SK-N-SH treated with all-trans-retinoic acid at 6 μM for 48 hours (cell line): ENCODE measurements around the gene C7orf33.

Experiments used
- BACH2 ChIP-seq: fragments of 250-450 bp; sonication (Bioruptor Pico); IDR thresholded peaks from 2 replicates; pipeline ENCODE4 v1.9.0; 2021; ENCODE audit warnings: mild to moderate bottlenecking, borderline replicate concordance
- CSDC2 ChIP-seq: fragments of 250-450 bp; sonication (Bioruptor Pico); IDR thresholded peaks from 2 replicates; pipeline ENCODE4 v1.5.0; 2020; ENCODE audit warnings: mild to moderate bottlenecking, moderate library complexity
- ESRRG ChIP-seq: fragments of 250-450 bp; sonication (Bioruptor Pico); IDR thresholded peaks from 2 replicates; pipeline ENCODE4 v1.6.1; 2021; ENCODE audit warnings: mild to moderate bottlenecking
- OSR1 ChIP-seq: fragments of 250-450 bp; sonication (Bioruptor Pico); IDR thresholded peaks from 2 replicates; pipeline ENCODE4 v1.8.0; 2022; ENCODE audit warnings: moderate library complexity, mild to moderate bottlenecking, inconsistent platforms
- PATZ1 ChIP-seq: fragments of 250-450 bp; sonication (Bioruptor Pico); IDR thresholded peaks from 2 replicates; pipeline ENCODE4 v1.8.0; 2020; ENCODE audit warnings: mild to moderate bottlenecking, moderate library complexity, borderline replicate concordance
- POU6F1 ChIP-seq: fragments of 250-450 bp; sonication (Bioruptor Pico); IDR thresholded peaks from 2 replicates; pipeline ENCODE4 v1.8.0; 2021; ENCODE audit warnings: low read depth, mild to moderate bottlenecking, moderate library complexity, borderline replicate concordance
- PPARA ChIP-seq: fragments of 250-450 bp; sonication (Bioruptor Pico); IDR thresholded peaks from 2 replicates; pipeline ENCODE4 v1.5.0; 2020; ENCODE audit warnings: mild to moderate bottlenecking, borderline replicate concordance
- RARB ChIP-seq: fragments of 250-450 bp; sonication (Bioruptor Pico); IDR thresholded peaks from 2 replicates; pipeline ENCODE4 v1.8.0; 2021; ENCODE audit warnings: mild to moderate bottlenecking, moderate library complexity
- TCF4 ChIP-seq: fragments of 250-450 bp; sonication (Bioruptor Pico); IDR thresholded peaks from 2 replicates; pipeline ENCODE4 v1.8.0; 2021; ENCODE audit warnings: mild to moderate bottlenecking, moderate library complexity, borderline replicate concordance
- ZFP3 ChIP-seq: fragments of 250-450 bp; sonication (Bioruptor Pico); IDR thresholded peaks from 2 replicates; pipeline ENCODE4 v1.5.0; 2020; ENCODE audit warnings: mild to moderate bottlenecking, moderate library complexity
- ZFP30 ChIP-seq: fragments of 450-650 bp; formaldehyde crosslinking; IDR thresholded peaks from 2 replicates; pipeline ENCODE4 v1.5.0; 2022; ENCODE audit warnings: mild to moderate bottlenecking, moderate library complexity
- TF ChIP-seq, protein P1 (sequence below): fragments of 250-450 bp; sonication (Bioruptor Pico); IDR thresholded peaks from 2 replicates; pipeline ENCODE4 v1.5.1; 2021; ENCODE audit warnings: mild to moderate bottlenecking, moderate library complexity

- no peak for TF ChIP-seq OSR1 (CRISPR knock-in tag)
- TF ChIP-seq ZFP30 (CRISPR knock-in tag), result no peak
- no peak for TF ChIP-seq ESRRG (CRISPR knock-in tag)
- TF ChIP-seq PPARA (CRISPR knock-in tag), result no peak
- TF ChIP-seq RARB (CRISPR knock-in tag), result no peak
- no peak for TF ChIP-seq TCF4 (CRISPR knock-in tag)
- TF ChIP-seq BACH2, result no peak
- TF ChIP-seq POU6F1 (CRISPR knock-in tag), result no peak
- no peak for TF ChIP-seq ZFP3 (CRISPR knock-in tag)
- TF ChIP-seq, protein P1, sequence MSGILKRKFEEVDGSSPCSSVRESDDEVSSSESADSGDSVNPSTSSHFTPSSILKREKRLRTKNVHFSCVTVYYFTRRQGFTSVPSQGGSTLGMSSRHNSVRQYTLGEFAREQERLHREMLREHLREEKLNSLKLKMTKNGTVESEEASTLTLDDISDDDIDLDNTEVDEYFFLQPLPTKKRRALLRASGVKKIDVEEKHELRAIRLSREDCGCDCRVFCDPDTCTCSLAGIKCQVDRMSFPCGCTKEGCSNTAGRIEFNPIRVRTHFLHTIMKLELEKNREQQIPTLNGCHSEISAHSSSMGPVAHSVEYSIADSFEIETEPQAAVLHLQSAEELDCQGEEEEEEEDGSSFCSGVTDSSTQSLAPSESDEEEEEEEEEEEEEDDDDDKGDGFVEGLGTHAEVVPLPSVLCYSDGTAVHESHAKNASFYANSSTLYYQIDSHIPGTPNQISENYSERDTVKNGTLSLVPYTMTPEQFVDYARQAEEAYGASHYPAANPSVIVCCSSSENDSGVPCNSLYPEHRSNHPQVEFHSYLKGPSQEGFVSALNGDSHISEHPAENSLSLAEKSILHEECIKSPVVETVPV (CRISPR knock-in tag), result no peak
- no peak for TF ChIP-seq PATZ1 (CRISPR knock-in tag)
- TF ChIP-seq CSDC2 (CRISPR knock-in tag), result no peak
These were observed 31.0 kb downstream of the C7orf33 start for GRCh38 chr7:148621563-148621962.
